Adipose tissue (tissue), 3 donors: ENCODE measurements around the gene HSPA8. TPM values are rescaled to one million over a fixed set of nuclear protein-coding genes. Genes with fewer than 3 reads are reported as not detected.
"Not testable (repeated sequence)": the region's sequence is repeated elsewhere in the genome, so short reads cannot be mapped to it uniquely, and the experiment has no call there.

Experiments
- H3K27ac ChIP-seq: one replicate; pipeline ENCODE4 v1.5.1; 2013; ENCODE audit warnings: low read depth, low read length
- WGBS, 3 donors: extraction: QIAGEN DNeasy Blood & Tissue Kit; methylation state at CpG; one replicate each; pipeline ENCODE4 v1.1.7; 2013; 5-methylcytosine and 5-hydroxymethylcytosine counted together
- polyA plus RNA-seq, 3 donors: library from polyadenylated mRNA; stranded (reverse); fragments of 200-250 nt; gene quantifications; one replicate each; pipeline ENCODE4 v1.2.3, GENCODE V29; 2013
- donor health status: healthy with polysubstance abuse.
- donor health status: Bipolar disorder and iron deficiency.
- donor health status: healthy.

The HSPA8 gene
- polyA plus RNA-seq, 3 donors, result 404 to 1,418 (median 864) TPM

- H3K27ac ChIP-seq, result no peak overlapping the region
- WGBS, 3 donors, result 80 to 92% (median 85%) methylated on average over 2 of the region's 2 CpGs
These were observed 14.5 kb upstream of the HSPA8 start for GRCh38 chr11:123076484-123076883.

GRCh38 chr11:123073343-123074057 lies 11.6 kb upstream of the HSPA8 start:
- 79 to 94% (median 88%) methylated on average over 14 of the region's 14 CpGs for WGBS, 3 donors
- no peak overlapping the region for H3K27ac ChIP-seq

- H3K27ac ChIP-seq, result no peak overlapping the region
These were observed 10.8 kb upstream of the HSPA8 start for GRCh38 chr11:123072762-123073161.

- 30 to 62% (median 49%) methylated on average over 2 of the region's 2 CpGs for WGBS, 3 donors
- H3K27ac ChIP-seq, result no peak overlapping the region
These were observed 10.4 kb upstream of the HSPA8 start for GRCh38 chr11:123072332-123072761.

- WGBS, 3 donors, result 35 to 80% (median 43%) methylated on average over 5 of the region's 5 CpGs
- H3K27ac ChIP-seq, result no peak overlapping the region
These were observed 8.2 kb upstream of the HSPA8 start for GRCh38 chr11:123069908-123070821.

GRCh38 chr11:123065621-123066020 lies 3.7 kb upstream of the HSPA8 start:
- H3K27ac ChIP-seq, result no peak overlapping the region
- WGBS, 3 donors, result 83 to 91% (median 89%) methylated on average over 2 of the region's 2 CpGs

GRCh38 chr11:123063826-123064657 lies 2.1 kb upstream of the HSPA8 start:
- no peak overlapping the region for H3K27ac ChIP-seq
- 13 to 35% (median 34%) methylated on average over 9 of the region's 9 CpGs for WGBS, 3 donors

GRCh38 chr11:123062892-123063825 lies 1.2 kb upstream of the HSPA8 start:
- 2 to 4% (median 2%) methylated on average over 36 to 37 of the region's 37 CpGs for WGBS, 3 donors
- peak overlapping the region; percentile 93 for H3K27ac ChIP-seq

- 0 to 1% (median 0%) methylated on average over 55 to 63 of the region's 63 CpGs for WGBS, 3 donors
These were observed 389 bp upstream of the HSPA8 start for GRCh38 chr11:123062158-123062891.

GRCh38 chr11:123060277-123061000 lies 1.5 kb downstream of the HSPA8 start:
- WGBS, 3 donors, result 4 to 6% (median 5%) methylated on average over 8 of the region's 8 CpGs
- H3K27ac ChIP-seq, result no peak overlapping the region

More at GRCh38 chr11:123062158-123062891, 389 bp upstream of the HSPA8 start:
- peak overlapping the region; percentile 93 for H3K27ac ChIP-seq

GRCh38 chr11:123059041-123059920 lies 2.7 kb downstream of the HSPA8 start:
- WGBS, 3 donors, result 31 to 54% (median 50%) methylated on average over 18 of the region's 18 CpGs
- not testable (repeated sequence) for H3K27ac ChIP-seq

GRCh38 chr11:123057661-123058305 lies 4.2 kb downstream of the HSPA8 start:
- H3K27ac ChIP-seq, result no peak overlapping the region
- 67 to 74% (median 70%) methylated on average over 5 of the region's 5 CpGs for WGBS, 3 donors

- no peak overlapping the region for H3K27ac ChIP-seq
- WGBS, 3 donors, result 37 to 73% (median 68%) methylated on average over 3 of the region's 3 CpGs
These were observed 5.0 kb downstream of the HSPA8 start for GRCh38 chr11:123056835-123057491.

GRCh38 chr11:123055191-123055901 lies 6.6 kb downstream of the HSPA8 start:
- no peak overlapping the region for H3K27ac ChIP-seq
- WGBS, 3 donors, result 63 to 70% (median 67%) methylated on average over 6 of the region's 6 CpGs
